T-helper 1 cell (primary cell): ENCODE results near the gene DLGAP4.

Experiments used
- DNase-seq, 5 donors: peaks; one replicate each; pipeline ENCODE4 v3.0.0-alpha.2; 2012 to 2020

DLGAP4 gene

DNA sequence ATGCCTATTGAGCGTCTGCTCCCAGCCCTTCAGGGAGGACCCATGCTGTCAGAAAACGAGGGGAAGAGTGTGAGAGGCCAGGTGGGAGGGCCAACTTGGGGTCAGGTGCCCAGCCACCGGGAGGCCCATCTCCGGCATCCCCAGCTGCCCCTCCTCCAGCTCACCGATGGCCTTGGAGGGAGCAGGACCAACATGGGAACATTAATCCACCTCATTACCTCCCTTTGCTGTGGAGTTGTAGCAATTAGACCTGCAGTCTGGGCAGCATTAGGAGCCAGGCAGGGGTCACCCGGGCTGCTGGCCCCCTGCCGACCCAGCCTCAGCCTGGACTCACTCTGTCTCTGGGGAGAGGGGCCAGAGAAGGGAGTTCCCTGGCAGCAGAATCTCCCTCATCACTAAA is 25.1 kb downstream of the DLGAP4 start:
- DNase-seq = no peak

DNA sequence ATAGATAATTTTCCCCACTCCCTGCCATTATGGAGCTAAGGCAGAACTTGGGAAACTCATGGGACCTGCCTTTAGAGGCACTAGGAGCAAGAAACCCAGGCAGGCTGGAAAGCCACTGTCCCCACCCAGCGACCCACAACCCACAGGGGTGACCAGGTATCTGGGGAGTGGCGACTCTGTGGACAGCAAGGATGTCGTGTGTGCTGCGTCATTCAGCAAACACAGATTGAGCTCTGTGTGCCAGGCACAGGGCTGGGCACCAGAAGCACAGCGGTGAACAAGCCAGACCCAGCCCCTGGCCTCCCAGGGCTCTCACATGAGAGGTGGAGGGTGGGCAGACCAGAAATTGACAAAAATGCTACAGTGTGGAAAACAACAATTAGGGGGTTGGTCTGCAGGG is 27.7 kb downstream of the DLGAP4 start:
- DNase-seq = no peak

DNA sequence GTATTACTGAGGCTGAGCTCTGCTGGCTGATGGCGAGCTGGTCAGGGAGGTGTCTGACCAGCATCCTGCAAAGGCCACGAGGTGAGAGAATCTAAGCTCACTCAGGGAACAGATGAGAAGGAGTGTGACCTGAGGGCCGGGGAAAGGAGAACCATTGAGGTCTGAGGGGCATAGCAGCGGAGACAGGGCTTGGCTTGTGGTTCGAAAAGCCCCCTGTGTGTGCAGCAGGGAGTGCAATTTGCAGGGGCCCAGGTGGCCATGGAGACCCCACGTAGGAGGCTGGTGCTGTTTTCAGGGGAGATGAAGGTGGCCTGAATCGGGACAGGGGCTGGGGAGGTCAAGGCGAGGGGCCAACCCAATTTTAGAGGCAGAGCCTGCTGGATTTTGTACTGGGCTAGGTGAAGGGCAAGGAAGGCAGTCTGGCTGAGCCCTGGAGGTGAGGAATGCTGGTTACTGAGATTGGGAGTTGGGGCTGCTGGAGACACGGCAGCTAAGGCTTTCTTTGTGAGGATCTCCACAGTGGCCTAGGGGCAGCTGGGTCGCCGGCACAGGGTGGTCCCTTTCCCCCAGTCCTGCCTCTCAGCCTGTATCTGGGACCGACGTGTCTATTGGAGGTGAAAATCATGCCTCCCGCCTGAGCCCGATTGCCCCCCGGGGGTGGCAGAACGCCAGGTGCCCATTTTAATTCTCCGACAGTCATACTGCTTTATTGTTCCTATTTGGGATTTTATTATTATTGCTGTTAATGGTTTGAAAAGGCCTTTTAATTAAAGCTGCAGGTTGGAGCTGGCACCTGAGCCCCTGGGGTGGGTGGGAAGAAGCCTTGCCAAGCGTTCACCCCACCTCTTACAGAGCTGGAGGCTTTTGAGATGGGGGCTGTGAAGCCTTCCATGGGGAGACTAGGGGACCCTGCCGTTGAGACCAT is 28.4 kb downstream of the DLGAP4 start:
- no peak for DNase-seq

DNA sequence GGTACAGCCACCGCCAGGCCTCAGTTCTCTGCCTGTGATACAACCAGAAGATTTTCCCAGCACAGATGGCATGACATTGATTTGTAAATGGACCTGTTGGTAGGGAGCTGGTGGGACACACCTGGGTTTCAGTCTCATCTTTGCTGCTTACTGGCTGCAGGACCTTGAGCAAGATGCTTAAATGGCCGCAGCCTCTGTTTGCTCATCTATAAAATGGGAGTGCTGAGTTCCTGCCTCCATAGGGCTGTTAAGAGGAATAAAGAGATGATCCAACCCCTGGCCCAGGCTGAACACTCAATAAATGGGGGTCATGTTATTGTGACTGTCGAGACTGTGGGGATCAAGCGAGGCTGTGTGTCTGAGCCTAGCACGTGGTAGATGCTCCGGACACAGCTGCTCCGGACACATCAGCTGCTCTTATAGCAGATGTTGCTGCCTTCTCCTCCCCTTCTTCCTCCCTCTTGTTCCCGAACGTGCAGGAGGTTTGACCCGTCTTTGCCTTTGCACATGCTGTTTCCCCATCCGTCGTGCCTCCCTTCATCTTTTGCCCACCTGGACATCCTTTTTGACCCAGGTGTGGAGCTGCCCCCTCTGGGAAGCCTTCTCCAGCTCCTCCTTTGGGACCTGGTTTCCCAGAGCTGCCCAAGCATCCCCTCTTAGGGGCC is 29.2 kb downstream of the DLGAP4 start:
- no peak for DNase-seq

DNA sequence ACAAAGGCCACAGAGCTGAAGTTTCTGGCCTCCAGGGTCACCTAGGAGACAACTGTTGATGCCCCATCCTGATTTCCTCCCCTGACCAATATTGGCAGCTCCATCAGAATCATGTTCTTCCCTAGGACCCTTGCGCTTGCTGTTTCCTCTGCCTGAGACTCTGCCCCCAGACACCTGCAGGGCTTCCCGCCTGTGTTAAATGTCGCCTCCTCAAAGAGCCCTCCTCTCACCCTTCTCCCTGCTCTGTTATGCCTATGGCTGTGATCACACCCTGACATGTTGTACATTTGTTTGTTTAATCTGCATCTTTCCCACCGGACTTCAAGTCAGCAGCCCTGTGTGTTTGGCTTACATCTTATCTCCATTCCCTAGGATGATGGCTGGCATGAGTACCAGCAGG is 30.1 kb downstream of the DLGAP4 start:
- DNase-seq = no peak

DNA sequence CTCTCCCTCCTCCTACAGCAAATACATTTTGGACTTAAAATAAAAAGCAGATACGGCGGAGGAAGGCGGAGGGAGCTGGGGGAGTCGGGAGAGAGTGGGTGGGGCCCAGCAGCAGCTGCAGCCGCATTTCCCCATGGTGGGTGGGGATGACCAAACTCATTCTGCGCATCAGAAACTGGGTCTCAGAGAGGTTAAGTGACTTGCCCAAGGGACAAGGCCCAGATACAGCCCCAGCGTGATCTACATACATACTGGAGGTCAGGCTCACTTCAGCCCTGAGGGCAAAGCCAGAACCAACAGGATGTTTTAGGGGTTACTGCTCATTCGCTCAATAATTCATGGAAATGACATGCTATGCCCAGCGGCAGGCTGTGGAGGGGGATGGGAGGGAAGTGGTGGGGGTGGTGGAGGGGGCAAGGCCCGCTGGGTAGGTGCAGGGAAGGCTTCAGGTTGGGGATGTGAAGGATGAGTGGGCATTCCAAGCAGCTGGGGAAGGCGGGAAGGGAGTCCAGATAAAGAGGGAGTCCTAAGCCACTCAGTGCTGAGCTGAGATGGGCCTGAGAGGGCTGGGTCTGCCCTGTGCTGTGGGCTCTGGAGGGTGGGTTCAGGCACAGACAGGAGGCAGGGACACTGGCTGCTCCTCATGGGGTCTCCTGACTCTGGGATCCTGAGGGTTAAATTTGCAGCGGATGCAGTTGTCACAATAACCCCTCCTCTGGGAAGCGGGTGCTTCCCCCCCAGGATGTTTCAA is 31.0 kb downstream of the DLGAP4 start:
- no peak for DNase-seq

DNA sequence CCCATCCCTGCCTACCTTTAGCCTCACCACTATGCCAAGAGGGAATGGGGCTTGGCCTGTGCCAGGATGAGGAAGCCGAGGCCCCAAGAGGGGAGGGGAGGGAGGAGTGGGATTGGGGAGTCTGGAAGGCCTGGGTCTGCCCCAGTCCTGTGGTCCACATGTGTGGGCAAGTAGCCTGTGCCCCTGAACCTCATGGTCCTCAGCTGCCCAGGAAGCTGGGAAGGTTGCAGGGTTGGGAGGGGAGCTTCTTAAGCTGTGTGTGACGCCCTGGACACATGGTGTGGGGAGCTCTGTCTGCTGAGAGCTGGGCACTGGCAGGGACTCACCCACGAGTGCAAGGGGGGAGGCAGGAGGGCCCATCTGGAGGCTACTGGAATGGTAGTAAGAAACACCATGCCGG is 31.7 kb downstream of the DLGAP4 start:
- DNase-seq = no peak

DNA sequence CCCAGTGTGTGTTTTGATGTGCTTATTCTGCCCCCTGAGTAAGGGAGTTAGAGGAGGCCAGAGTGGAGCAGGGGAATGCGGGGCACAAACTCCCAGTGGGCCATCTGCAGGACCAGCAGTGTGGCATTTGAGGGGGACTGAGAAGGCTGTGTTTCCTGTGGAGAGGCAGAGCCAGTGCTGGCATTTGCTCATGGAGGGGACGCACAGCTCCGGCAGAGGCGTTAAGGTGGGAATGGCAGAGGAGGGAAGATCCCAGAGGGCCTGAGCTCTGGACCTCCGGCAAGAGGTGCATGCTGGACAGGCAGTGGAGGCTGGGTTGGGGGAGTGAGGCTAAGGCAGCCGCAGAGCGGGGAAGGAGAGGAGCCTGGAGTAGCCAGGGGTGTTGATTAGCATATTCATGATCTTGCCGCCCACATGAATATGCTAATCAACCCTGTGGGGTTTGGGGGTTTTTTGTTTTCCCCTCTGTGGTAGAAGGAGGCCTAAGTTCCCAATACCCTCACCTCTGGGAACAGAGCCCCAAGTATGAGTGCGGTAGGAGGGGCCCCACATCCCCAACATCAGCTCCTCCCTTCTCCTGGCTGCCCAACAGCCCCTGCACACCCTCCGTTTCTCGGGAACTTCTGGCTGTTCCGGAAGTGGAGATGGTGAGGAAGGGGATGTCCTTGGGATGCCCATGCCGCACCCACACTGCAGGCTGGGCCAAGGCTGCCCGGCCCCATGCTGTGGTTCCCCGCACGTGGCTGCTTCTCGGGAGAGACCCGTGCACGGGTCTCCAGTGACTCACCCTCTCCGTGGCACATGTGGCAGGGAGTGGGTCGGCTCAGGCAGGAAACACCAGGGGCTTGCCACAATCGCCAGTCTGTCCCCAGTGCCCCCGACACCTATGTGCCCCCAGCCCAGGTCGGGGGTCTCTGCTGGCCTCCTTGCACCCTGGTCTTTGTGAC is 33.8 kb downstream of the DLGAP4 start:
- no peak for DNase-seq

DNA sequence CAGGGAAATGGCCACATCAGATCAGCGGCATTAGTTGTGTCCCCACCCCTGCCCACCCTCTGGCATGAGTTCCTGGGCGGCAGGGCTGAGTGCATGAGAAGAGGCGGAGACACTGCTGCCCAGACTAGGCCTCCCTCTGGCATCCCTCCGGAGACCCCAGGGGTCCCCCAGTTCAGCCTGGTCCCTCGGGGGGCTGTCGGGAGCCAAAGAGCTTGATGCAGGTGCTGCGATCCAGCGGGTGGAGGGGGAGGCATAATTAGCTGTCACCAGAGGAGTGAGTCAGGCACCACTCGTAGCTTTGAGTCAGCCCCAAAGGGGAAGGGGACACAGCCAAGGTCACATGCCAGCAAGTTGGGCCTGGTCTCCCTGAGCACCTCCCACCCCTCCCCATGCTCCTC is 34.5 kb downstream of the DLGAP4 start:
- DNase-seq = no peak

DNA sequence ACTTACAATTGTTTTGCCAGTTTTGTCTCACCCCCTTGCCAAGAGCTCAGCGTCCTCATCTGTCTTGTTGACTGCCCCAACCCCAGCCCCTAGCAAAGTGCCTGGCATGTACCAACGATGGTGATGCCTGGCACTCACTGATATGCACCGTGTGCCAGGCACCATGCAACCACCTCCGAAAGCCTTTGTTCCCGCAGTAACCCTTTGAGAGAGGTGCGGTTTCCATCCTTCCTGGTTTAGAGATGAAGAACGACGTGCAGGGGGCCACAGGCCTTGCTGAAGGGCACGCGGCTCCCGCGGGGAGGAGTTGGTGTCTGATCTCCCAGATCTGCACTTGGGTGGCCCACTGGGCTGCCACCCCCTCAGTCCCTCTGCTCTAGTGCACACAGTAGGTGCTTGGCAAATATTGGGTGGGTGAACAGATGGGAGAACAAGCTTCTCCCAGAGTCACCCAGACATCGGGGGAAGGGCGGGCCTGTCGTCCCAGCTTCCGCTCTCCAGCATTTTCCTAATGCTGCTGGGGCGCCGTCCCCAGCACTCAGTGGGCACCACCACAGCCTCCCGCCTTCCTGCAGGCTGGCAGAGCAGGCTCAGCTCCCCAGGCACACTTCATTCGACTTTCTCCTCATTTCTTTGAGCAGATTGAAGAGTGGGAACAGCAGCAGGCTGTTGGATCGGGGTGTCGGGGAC is 35.3 kb downstream of the DLGAP4 start:
- DNase-seq = no peak

DNA sequence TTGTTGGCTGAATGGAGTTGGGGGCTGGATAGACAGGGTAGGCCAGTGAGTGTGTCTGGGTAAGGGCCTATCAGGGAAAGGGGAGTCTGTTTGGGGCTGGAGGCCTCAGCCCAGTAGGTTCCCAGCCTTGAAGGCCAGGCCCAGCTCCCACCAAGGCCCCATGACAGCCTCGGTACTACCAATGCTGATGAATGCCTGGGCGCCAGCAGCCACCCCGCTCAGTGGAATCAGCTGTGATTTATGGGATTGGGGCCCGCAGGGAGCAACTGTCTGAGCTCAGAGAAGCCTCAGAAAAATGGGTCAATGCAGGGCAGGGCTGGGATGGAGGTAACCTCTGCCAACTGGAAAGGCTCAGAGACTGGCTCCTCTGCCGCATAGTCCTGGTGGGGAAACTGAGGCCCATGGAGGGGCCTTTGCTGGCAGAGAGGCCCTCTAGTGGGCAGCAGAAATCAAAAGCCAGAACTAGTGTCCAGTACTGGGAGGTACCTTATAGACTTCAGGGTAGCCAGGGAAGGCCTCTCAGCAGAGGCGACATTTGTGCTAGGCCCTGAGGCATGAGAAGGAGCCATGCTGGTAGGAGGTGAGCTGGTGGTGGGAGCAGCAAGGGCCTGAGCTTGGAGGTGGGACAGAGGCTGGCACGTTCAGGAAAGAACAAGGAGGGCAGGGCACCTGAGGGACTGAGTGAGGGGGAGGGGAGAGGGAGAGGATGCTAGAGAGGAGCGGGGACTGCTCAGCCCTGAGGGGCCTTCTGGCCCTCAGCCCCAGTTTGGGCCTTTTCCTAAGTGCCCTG is 36.4 kb downstream of the DLGAP4 start:
- no peak for DNase-seq

DNA sequence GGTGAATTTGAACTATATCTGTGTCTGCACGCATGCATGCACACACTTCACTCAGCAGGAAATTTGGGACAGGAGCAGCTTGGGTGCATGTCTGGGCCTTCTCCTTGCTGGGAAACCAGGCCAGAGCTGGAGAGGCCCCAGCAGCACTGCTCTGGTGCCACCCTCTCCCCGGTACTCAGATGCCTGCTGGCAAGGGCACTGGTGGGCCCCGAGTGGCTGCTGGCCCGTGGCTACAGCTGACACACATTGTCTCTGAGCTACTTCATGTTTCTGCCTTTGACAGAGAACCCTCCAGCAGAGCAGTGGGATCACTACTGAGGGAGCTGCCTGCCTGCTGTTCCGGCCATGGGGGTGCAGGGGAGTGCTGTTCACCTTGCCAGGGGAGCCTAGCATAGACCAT is 37.5 kb downstream of the DLGAP4 start:
- no peak for DNase-seq

DNA sequence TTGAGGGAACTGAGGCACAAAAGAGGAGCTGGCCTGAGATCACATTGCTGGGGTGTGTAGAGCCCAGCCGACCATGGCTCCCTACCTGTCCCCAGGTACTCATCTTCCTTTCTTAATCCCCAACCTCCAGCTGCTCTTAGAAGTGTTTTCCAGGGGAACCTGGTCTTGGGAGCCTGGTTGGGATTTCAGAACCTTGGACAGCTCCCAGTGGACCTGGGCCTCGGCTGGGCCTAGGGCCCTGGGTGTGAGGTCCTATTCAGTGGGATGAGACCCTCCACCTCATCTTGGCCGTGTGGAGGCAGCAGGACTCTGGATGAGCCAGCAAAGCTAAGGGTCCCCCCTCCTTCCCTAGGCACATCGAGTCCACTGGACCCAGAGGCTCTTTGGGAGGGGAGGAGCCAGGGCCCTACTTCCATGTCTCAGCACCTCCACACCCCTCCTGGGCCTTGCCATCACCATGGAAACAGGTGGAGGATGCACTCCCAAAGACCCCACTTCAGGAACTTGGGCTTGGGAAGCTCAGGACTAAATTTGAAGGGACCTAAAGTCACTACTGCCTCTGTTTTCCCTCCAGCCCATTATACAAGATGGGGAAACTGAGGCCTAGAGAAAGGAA is 38.5 kb downstream of the DLGAP4 start:
- peak in 1 of 5 donors; percentile 6 for DNase-seq

DNA sequence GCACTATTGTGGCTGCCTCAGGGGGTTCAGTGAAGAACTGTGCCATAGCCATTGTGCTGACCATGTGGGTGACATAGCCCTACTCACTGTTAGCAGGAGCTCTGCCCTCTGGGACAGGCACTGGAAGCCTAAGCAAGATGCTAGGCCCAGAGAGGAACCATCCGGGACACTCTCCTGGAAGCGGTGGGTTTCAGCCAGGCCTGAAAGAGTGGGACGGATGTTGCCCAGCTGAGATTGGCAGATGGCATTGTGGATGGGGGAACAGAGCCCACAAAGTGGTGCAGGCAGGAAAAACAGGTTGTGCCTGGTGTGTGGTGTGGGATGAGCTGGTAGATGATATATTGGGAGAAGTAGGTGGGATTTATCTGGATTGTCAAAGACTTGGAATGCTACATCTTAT is 40.1 kb downstream of the DLGAP4 start:
- DNase-seq = no peak

DNA sequence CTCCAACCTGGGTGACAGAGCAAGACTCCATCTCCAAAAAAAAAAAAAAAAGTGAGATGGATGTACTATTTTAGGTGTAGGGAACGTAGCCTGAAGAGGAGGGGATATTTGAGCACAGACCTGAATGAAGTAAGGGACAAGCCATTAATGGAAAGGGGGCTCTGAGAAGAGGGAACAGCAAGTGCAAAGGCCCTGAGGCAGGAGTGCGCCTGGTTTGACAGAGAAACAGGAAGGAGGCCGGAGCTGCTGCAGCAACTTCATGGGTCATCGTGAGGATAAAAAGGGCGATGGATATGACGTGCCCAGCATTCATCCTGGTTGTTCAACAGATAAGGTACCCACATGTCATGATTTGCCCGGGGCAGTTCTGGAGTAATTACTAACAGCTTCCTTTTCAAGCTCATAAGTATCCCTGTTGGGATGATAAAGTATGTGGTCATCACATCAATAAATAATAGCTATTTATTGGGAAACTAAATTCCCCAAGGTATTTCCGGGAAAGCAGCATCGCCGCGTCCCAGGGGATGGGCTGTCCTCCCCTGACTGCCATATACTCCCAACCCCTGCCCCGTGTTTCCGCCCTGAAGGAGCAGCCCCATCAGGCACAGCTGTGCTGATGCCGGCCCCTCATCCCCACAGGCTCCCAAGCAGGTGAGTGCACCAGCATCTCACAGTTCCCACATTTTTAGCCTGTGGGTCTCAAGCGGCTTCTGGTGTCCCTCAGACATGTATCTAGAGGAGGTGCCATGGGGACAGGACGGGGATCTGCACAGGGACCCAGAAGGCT is 43.4 kb downstream of the DLGAP4 start:
- DNase-seq = no peak

DNA sequence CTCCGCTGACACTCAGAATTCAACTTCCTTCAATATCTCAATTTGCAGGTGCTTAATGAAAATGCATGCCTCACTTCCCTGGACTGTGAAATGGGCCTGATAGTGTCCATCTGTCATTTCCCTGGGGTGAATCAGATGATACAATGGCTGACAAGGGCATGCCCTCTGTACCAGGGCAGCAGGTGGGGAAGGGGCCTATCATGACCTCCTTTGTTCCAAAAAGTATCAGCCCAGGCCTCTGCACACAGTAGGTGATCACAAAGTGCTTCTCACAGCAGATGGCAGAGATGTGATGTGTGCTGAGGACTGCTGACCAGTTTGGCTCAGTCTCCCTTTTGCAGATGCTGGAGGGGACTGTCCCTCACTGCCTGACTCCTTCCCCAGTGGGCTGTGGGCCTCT is 44.3 kb downstream of the DLGAP4 start:
- no peak for DNase-seq

DNA sequence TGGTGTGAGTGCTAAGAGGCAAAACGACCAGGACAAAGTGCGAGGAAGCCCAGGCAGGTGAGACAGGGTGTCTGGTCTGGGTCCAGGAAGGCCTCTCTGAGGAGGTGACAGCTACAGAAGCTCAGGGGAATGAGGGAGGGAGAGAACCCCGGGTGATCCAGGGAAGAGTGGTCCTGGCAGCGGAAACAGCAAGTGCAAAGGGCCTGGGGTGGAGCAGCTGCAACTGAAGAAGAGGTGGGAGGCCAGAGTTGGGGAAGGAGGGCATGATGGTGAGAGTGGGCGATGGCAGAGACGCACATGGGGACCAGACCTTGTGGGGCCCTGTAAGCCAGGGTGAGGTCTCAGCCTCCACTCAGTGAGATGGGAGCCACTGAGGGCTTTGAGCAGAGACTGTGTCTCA is 45.8 kb downstream of the DLGAP4 start:
- DNase-seq = no peak

DNA sequence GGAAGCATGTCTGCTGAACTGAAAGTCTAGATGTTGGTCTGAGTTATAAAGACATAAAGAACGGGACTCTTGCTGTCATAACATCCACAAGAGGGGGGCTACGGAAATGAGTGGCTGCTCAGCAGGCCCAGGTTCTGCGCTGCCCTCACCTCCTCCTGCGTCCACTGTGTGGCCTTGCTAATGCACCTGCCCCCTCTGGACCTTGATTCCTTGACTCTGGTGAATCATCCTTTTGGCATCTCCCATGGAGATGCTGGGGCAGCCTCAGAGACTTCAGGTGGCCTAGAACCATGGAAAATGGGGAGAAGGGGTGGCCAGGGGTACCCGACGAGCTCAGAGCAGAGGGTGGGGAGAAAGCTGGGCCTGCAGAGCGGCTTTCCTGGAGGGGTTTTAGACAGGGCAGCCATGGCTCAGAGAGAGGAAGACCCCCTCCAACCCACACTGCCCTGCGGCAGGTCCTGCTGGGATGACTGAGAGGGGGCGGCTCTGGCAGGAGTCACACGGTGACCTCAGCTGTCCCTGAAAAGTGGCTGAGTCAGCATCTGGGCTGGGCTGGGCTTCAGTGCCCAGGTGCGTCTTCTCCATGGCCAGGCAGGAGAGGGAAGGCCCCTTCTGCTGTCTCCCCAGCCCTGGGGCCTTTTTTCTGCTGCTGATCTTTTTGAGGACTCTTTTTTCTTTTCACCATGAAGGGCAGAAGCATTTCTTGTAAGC is 46.9 kb downstream of the DLGAP4 start:
- DNase-seq = no peak

DNA sequence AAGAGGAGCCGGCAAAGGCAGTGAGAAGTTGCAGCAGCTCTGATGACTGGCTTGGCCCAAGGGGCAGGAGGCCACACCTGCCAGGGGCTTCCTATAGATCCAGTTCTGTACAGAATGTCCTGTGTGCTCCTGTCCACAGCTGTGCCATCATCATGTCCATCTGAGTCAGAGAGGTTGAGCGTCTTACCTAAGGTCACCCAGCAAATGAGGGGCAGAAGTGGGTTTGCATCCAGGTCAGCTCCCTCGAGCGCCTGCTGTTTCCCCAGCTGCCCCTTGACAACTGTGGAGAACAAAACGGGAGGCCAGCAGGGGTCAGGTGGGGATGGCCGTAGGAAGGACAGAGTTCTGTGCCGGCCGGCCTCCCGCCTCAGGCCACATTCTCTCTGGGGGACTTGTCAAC is 47.6 kb downstream of the DLGAP4 start:
- DNase-seq = no peak
